Measurements from ENCODE around the gene KIF3B.
"Not testable (repeated sequence)": the region's sequence is repeated elsewhere in the genome, so short reads cannot be mapped to it uniquely, and the experiment has no call there.

KIF3B gene

DNA sequence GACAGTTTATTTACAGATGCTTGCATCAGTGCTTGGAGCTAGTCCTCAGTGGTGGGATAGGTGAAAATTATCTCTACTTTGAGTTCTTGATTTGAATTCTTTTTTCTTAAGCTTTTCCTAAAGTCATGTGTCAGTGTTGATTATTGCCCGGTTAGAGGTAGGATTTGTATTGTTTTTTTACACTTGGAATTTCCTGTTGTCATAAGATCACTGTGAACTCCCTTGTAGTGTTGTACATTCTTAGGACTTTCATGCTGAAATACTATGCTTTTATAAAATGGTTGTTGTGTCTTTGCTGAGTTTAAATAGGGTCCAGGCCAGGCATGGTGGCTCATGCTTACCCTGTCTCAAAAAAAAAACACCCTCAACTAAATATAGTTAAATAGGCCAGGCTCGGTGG, 101.0 kb downstream of the KIF3B start:
- TF ChIP-seq, protein P1, sequence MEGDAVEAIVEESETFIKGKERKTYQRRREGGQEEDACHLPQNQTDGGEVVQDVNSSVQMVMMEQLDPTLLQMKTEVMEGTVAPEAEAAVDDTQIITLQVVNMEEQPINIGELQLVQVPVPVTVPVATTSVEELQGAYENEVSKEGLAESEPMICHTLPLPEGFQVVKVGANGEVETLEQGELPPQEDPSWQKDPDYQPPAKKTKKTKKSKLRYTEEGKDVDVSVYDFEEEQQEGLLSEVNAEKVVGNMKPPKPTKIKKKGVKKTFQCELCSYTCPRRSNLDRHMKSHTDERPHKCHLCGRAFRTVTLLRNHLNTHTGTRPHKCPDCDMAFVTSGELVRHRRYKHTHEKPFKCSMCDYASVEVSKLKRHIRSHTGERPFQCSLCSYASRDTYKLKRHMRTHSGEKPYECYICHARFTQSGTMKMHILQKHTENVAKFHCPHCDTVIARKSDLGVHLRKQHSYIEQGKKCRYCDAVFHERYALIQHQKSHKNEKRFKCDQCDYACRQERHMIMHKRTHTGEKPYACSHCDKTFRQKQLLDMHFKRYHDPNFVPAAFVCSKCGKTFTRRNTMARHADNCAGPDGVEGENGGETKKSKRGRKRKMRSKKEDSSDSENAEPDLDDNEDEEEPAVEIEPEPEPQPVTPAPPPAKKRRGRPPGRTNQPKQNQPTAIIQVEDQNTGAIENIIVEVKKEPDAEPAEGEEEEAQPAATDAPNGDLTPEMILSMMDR (conservative IDR thresholded peaks at IDR 0.05) = no peak

GRCh38 chr20:32380037-32380436, 102.6 kb downstream of the KIF3B start:
- not testable (repeated sequence) for H3K27ac ChIP-seq

More for the DNA sequence above, 101.0 kb downstream of the KIF3B start:
- no peak overlapping the region for H3K27ac ChIP-seq

- no peak overlapping the region for H3K27ac ChIP-seq
- TF ChIP-seq, protein P1 (conservative IDR thresholded peaks at IDR 0.05) = no peak
These were observed 103.3 kb downstream of the KIF3B start for GRCh38 chr20:32380745-32381144.

GRCh38 chr20:32382102-32382950, 104.9 kb downstream of the KIF3B start:
- TF ChIP-seq, protein P1 (conservative IDR thresholded peaks at IDR 0.05) = no peak
- no peak overlapping the region for H3K27ac ChIP-seq

- not testable (repeated sequence) for H3K27ac ChIP-seq
These were observed 106.0 kb downstream of the KIF3B start for GRCh38 chr20:32383441-32383840.
